Calu3 (cell line): ENCODE data around the gene HRH1. TPM values are rescaled to one million over a fixed set of nuclear protein-coding genes. Genes with fewer than 3 reads are reported as not detected.

Experiments used
- BruUV-seq: library from RNA; stranded (reverse); fragments of 400-500 nt; replicated peaks from 2 replicates; lab custom pipeline; 2021; lab: Mats Ljungman, UMichigan
- CTCF ChIA-PET: fragments of 300-600 bp; sonication (Branson Sonifier 250); formaldehyde crosslinking; loops from one replicate; lab custom pipeline; 2022; ENCODE audit warnings: antibody characterized with exemption; lab: Charles Lee
- DNase-seq: peaks from one replicate; pipeline ENCODE4 v3.0.0; 2022
- H3K27ac Mint-ChIP-seq: one replicate; pipeline ENCODE4 v1.8.0; 2022; ENCODE audit warnings: mixed read lengths; ENCODE audit not compliant: unreplicated experiment
- H3K27me3 Mint-ChIP-seq: one replicate; pipeline ENCODE4 v1.8.0; 2022; ENCODE audit warnings: mixed read lengths; ENCODE audit not compliant: unreplicated experiment
- H3K36me3 Mint-ChIP-seq: one replicate; pipeline ENCODE4 v1.8.0; 2022; ENCODE audit warnings: mild to moderate bottlenecking, moderate library complexity, mixed read lengths; ENCODE audit not compliant: insufficient read depth, unreplicated experiment
- H3K4me1 Mint-ChIP-seq: one replicate; pipeline ENCODE4 v1.8.0; 2022; ENCODE audit warnings: mild to moderate bottlenecking, low read depth, mixed read lengths; ENCODE audit not compliant: unreplicated experiment
- H3K4me3 Mint-ChIP-seq: one replicate; pipeline ENCODE4 v1.8.0; 2022; ENCODE audit warnings: mild to moderate bottlenecking, low read depth, moderate library complexity, mixed read lengths; ENCODE audit not compliant: unreplicated experiment
- H3K9me3 Mint-ChIP-seq: one replicate; pipeline ENCODE4 v1.8.0; 2022; ENCODE audit warnings: low read depth, mixed read lengths; ENCODE audit not compliant: unreplicated experiment
- intact Hi-C: fragments of 100-400 bp; cut with micrococcal nuclease; formaldehyde crosslinking; loops from one replicate; pipeline ENCODE4 v1.10.0; 2022; ENCODE audit not compliant: unreplicated experiment
- total RNA-seq: library from RNA; stranded (reverse); gene quantifications from 2 replicates; pipeline ENCODE4 v1.2.3, GENCODE V29; 2022
- TF ChIP-seq, protein P1 (sequence below): fragments of 200-600 bp; IDR thresholded peaks from one replicate; pipeline ENCODE4 v1.8.0; 2022; ENCODE audit warnings: antibody characterized with exemption; ENCODE audit not compliant: unreplicated experiment

HRH1 gene
- total RNA-seq, 1 experiment from 2014 or later = 9.1 TPM

- CTCF ChIA-PET = no interaction called here
- Mint-ChIP-seq H3K27me3 (no peaks in the 10 kb centered on the region), H3K36me3 (peaks cover 11% of the 10 kb centered on the region), H3K9me3 (no peaks in the 10 kb centered on the region), H3K27ac (no peak overlapping the region), H3K4me1 (peaks cover 15% of the 10 kb centered on the region), H3K4me3 (no peak overlapping the region)
- intact Hi-C loops = no loop called here
- BruUV-seq = no TSS peak
- TF ChIP-seq, protein P1, sequence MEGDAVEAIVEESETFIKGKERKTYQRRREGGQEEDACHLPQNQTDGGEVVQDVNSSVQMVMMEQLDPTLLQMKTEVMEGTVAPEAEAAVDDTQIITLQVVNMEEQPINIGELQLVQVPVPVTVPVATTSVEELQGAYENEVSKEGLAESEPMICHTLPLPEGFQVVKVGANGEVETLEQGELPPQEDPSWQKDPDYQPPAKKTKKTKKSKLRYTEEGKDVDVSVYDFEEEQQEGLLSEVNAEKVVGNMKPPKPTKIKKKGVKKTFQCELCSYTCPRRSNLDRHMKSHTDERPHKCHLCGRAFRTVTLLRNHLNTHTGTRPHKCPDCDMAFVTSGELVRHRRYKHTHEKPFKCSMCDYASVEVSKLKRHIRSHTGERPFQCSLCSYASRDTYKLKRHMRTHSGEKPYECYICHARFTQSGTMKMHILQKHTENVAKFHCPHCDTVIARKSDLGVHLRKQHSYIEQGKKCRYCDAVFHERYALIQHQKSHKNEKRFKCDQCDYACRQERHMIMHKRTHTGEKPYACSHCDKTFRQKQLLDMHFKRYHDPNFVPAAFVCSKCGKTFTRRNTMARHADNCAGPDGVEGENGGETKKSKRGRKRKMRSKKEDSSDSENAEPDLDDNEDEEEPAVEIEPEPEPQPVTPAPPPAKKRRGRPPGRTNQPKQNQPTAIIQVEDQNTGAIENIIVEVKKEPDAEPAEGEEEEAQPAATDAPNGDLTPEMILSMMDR = no peak
- no peak for DNase-seq
These were observed 19.5 kb upstream of the HRH1 start for GRCh38 chr3:11134794-11135193.

DNA sequence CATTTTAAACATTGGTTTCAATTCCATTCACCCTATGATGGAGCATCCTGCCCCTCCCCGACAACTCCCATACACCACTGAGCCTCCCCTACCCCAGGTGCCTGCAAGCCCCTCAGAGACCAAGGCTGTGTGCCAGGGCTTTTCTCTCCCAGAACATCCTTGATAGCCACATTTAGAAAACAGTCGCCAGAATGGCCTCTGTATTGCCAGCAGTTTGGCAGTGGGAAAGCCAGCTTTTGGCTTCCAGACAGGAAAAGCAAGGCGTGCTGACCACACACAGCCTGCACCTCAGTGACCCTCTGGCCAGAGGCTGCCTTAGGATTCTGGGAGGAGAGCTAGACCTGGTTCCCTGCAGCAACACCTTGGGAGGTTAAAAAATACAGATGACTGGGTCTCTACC, 18.2 kb upstream of the HRH1 start:
- H3K36me3 Mint-ChIP-seq = peaks cover 16% of the 10 kb centered on the region
- peaks cover 26% of the 10 kb centered on the region for H3K4me1 Mint-ChIP-seq
- CTCF ChIA-PET = no interaction called here
- H3K27me3 Mint-ChIP-seq = no peaks in the 10 kb centered on the region
- H3K4me3 Mint-ChIP-seq = no peak overlapping the region
- no peak overlapping the region for H3K27ac Mint-ChIP-seq
- DNase-seq = no peak
- intact Hi-C loops = no loop called here
- H3K9me3 Mint-ChIP-seq = no peaks in the 10 kb centered on the region
- TF ChIP-seq, protein P1 = no peak
- no TSS peak for BruUV-seq

DNA sequence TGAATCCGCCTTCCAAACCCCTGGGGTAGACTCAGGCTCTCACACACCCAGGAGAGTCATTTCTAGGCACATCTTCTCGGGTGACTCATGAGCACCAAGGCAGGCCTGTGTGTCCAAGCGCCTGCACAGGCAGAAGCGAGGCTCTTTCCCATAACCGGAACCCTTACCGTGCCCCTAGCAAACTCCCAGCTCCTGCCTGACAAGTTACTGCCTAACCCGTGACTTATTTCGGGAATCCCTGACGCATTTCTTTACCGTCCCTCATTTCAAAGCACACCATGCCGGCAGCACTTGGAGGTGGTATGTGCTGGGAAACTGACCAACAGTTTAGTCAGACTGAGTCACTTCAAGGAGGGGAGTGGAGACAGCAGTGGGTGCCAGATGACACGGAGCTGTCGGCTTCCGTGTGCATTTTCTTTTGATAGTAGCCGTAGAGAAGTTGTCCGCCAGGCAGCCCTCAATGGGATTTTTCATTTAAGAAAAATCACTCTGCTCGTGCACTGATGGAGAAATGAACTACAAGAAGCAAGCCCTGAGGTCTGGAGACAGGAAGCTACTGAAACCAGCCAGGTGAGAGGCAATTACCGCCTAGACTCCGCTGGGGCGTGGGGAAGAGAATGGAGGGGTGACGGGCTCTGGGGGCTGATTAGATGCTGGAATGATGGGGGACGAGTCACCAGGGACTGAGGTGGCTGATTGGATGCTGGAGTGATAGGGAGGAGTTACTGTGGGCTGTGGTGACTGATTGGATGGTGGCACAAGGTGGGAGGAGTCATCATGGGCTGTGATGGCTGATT, 17.3 kb upstream of the HRH1 start:
- no peaks in the 10 kb centered on the region for H3K27me3 Mint-ChIP-seq
- H3K4me3 Mint-ChIP-seq = peak overlapping the region; percentile 79
- BruUV-seq = TSS peak; percentile 99
- TF ChIP-seq, protein P1 = no peak
- intact Hi-C loops = no loop called here
- peaks cover 16% of the 10 kb centered on the region for H3K36me3 Mint-ChIP-seq
- H3K27ac Mint-ChIP-seq = peak overlapping the region; percentile 81
- CTCF ChIA-PET = interaction anchor here (0.6 kb wide), 1 partner anchor 554 kb away, joined by 3 read pairs; no protein-coding TSS in a partner anchor
- H3K4me1 Mint-ChIP-seq = peaks cover 26% of the 10 kb centered on the region
- DNase-seq = peak; percentile 89
- H3K9me3 Mint-ChIP-seq = no peaks in the 10 kb centered on the region

DNA sequence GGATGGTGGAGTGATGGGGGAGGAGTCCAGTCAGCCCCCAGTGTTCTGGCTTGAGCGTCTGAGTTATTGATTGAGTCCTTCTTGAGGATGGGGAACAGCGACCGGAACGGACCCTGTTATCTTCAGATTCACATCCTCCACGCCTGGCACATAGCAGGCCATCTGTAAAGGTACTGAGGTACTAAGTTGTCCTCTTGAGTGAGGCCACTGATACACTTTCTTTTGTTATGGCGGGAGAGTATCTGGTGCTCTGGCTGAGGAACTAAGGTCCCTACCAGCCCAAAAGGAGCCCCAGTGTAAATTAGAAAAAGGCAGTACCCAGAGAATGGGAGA, 16.7 kb upstream of the HRH1 start:
- DNase-seq = no peak
- intact Hi-C loops = no loop called here
- BruUV-seq = TSS peak; percentile 75
- CTCF ChIA-PET = no interaction called here
- Mint-ChIP-seq H3K9me3 (no peaks in the 10 kb centered on the region), H3K4me1 (peaks cover 26% of the 10 kb centered on the region), H3K4me3 (peak overlapping the region; percentile 79), H3K27ac (peak overlapping the region; percentile 81), H3K27me3 (no peaks in the 10 kb centered on the region), H3K36me3 (peaks cover 16% of the 10 kb centered on the region)
- TF ChIP-seq, protein P1 = no peak
